Activated CD8-positive, alpha-beta memory T cell treated with anti-CD3 and anti-CD28 coated beads, Interleukin-2, amount 50 U/mL, for 1 hour (primary cell): Measurements from ENCODE around the gene GRN.
"Not testable (repeated sequence)": the region's sequence is repeated elsewhere in the genome, so short reads cannot be mapped to it uniquely, and the experiment has no call there.

Experiments
- DNase-seq: peaks from one replicate; pipeline ENCODE4 v3.0.0-alpha.2; 2020; ENCODE audit errors: extremely low read depth

The GRN gene

DNA sequence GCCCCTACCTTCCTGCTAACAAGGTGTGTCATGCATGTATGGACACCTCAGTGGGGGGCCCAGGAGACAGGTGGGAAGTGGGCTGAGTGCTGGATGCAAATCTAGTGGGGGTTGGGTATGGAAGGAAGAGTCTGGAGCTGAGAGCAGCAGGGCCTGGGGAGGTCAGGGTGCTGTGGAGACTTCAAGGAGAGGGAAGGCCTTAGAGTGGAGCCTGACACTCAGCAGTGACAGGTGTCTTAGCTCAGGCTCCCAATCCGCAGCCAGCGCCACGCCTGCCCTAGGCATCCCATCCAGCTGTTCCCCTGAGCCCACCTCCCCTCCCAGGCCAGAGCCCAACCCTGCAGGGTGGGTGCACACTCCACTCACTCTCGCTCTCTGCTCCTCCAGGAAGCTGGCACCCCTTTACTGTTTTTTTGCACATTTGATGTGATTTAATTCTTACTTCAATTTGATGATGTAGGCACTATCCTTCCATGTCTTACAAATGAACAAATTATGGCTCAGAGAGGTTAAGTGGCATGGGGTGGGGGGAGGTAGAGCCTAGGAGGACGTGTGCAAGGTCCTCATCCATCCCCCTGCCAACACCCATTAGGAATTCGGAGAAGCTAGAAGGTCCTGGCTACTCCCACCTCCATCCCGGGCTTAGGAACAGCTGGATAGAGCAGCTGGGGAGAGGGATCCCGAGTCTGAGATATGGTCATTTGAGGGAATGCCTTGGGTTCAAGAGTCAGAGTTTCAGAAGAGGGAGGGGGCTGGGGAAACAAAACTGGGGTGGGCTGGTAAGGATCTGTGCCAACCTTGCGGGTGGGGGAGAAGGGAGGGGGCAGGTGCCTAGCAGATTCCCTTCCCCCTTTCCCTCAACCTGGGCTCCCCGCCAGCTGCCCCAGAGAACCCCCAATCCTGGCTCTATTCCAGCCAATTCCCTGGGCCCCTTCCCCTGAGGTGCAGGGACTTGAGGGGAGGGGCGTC lies 16.5 kb downstream of the GRN start:
- no peak for DNase-seq

DNA sequence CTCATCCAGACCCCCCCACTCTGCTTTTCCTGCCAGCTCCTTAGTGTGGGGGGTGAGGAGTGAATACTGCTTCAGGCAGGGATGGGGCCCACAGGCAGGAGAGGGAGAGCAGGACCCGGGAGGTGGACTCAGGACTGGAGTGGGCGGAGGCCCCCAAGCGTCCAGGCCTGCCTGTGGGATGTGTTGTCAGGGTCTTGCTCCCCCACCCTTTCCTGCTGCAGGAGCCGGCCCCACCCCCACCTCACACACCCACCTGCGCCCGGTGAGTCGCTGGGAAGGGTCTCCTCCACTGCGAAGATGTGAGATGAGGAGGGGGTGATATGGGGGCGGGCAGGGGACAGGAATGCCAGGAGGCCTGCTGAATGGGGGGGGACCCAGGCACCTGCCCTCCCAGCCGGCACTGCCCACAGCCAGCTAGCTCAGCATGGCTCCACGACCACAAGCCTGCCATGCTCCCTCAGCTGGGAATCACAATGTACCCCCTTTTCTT lies 17.4 kb downstream of the GRN start:
- no peak for DNase-seq

DNA sequence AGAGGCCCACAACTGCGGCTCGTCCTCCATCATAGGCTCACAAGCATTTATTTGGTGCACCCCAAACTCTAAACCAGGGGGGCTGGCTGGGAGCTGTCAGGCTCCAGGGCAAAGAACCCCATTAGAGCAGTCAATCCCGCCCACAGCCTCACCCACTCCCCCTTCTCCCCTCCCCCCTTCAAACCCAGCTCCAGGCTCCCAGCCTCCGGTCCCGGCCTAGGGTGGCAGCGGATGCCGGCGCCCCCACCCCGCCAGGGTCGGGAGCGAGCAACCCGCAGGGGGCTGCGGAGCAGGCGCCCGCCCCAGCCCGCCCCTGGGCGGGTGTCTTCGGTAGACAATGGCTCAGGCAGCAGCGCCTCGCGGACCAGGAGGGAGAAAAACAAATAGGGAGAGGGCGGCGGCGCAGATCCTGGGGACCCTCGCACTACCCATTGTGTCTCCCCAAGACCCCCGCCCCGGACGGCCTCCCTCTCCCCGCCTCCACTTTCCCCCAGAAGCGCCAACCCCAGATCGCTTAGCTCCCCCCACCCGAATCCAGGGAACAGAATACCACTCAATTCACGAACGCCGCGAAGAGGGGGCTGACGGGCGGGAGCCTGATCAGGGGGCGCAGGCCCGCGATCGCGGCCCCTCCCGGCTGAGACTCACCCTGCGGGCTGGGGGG lies 18.0 kb downstream of the GRN start:
- DNase-seq = no peak

DNA sequence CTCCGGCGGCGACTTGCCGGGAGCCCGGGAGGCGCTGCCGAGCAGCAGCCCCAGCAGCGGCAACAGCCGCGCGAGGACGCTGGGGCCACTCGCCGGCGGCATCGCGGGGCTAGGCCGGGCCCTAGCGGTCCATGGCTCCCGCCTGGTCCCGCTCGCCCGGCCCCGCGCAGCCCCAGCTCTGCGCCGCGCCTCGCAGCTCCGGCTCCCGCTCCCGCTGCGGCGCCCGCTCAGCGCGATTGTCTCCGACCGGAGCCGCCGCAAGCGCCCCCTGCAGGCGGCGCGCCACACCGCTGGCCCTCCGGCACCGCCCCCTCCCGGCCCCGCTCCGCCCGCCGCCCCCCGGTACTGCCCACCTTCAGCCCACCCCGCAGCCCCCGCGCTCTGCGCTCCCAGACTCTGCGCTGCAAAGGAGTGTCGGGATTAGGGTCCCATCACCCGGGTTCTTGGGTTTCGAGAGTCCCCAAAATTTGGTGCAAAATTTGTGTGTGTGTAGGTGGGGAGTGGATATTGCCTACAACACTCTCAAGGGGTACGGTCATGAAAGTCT lies 18.6 kb downstream of the GRN start, which contains the start of gene FAM171A2:
TSS of gene FAM171A2 (minus strand) at position 241 of the 547 bp plus-strand sequence. CDS start at position 102, 139 bp downstream.
- DNase-seq = no peak

DNA sequence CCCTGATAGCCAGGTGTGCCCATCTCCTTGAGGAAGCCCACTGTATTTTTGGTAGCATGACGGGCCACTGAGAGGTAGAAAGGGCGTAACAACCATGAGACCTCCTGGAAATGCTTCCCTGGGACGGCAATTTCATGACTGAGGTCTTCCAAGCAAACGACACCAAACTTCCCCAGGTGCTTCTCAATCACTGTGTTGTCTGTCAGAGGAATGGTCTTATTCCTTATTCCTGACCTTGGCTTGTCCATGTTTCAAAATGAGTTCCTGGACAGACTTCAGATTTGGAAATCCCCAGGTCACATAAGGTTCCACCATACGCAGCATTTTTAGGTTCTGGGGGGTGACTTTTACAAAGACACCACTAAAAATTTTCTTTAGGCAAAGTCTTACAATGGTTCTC lies 19.9 kb downstream of the GRN start:
- not testable (repeated sequence) for DNase-seq

DNA sequence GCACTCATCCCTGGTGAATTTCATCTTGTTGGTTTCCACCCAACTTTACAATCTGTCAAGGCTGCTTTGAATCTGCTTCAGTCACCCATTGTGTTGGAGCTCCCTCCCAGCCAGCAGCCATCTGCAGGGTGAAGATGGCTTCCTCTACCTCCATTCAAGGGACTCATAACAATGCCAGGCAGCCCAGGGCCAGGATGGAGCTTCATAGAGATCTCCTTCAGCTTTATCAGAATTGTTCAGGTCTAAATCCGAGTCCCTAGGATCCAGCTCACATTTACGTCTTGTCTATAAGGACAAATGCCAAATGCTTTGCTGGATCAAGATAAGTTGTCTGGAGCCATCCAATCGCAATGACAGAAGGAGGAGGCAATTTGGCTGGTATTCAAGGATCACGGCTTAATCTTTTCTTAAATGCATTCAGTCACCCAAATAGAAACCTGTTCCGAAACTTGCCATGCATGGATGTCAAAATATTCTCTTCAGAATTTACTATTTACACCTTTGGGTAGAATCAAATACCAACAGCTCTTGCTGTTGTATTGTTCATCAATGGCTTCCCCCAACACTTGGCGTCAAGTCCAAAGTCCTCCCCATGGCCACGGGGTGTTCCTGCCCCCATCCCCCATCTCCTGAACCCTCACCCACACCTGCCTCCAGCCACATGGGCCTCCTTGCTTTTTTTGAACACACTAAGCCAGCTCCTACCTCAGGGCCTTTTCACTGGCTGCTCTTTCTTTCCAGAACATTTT lies 22.3 kb downstream of the GRN start:
- DNase-seq = no peak

DNA sequence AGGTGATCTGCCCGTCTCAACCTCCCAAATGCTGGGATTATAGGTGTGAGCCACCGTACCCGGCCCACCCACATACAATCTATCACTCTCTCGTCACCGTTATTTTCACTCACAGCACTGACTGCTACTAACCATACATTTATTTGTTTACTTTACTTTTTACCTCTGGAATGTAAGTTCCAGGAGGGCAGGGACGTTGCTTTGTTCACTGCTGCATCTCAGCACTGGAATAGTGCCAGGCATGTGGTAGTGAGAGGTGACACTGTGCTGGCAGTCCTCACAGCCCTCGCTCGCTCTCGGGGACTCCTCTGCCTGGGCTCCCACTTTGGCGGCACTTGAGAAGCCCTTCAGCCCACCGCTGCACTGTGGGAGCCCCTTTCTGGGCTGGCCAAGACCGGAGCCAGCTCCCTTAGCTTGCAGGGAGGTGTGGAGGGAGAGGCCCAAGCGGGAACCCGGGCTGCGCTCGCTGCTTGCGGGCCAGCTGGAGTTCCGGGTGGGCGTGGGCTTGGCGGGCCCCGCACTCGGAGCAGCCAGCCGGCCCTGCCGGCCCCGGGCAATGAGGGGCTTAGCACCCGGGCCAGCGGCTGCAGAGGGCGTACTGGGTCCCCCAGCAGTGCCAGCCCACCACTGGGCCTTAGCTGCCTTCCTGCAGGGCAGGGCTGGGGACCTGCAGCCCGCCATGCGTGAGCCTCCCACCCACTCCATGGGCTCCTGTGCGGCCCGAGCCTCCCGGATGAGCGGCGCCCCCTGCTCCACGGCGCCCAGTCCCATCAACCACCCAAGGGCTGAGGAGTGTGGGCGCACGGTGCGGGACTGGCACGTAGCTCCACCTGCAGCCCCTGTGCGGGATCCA lies 23.5 kb downstream of the GRN start:
- not testable (repeated sequence) for DNase-seq

DNA sequence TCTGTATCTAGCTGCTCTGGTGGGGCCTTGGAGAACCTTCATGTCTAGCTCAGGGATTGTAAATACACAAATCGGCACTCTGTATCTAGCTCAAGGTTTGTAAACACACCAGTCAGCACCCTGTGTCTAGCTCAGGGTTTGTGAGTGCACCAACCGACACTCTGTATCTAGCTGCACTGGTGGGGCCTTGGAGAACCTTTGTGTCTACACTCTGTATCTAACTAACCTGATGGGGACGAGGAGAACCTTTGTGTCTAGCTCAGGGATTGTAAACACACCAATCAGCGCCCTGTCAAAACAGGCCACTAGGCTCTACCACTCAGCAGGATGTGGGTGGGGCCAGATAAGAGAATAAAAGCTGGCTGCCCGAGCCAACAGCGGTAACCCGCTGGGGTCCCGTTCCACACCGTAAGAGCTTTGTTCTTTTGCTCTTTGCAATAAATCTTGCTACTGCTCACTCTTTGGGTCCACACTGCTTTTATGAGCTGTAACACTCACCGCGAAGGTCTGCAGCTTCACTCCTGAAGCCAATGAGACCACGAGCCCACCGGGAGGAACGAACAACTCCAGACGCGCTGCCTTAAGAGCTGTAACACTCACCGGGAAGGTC lies 24.4 kb downstream of the GRN start:
- DNase-seq = not testable (repeated sequence)

DNA sequence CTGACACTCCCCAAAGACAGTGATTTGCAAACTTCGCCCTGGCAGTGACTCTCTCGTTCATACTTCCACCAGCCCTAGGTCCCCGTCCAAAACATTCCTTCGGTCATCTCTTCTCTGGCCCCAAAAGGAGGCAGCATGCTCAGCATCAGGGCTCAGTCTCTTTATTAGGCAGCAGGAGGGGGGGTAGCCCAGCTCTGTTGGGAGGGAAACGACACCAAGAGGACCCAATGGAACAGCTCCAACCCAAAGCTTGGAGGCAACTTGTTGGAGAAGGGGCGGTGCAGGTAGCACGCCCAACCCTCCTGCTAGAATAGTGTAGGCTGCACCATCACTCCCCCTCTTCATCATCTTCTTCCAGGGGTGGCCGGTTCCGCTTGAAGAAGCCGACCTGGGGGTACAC lies 26.9 kb downstream of the GRN start:
- no peak for DNase-seq

DNA sequence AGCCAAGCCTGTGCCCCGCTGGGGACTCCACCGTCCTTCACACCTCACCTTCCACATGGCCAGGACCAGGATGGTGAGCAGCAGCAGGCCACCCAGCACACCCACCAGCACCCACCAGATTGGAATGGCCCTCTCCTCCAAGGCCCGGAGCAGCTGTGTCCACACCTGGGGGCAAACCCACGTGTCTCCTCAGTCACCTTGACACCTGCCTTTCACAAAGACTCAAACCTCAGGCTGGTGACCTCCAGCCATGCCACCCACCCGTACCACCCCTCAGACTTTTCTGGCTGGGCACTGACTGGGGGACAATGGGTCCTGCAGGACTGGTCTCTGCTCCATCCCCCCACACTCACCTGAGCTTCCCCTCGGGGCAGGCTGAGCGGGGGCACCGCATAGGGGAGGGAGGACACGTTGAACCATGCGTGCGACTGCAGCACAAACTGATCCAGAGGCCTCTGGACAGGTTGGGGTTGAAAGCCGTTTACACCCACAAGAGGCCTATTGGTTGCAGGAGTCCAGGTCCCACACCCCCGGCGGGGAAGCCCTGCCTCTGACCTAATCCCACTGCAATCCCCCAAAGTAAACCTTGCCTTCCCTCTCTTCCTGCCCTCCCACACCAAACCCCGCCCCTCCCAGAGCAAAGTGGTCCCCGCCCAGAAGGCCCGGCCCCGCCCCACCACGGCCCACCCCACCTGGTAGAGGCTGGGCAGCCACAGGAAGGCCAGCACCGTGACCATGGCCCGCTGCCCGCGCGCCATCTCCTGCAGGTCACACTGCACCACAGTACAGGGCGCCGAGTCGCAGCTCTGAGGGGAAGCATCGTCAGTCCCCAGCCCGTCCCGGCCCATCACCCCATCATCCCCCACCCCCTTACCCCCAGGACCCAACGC lies 29.4 kb downstream of the GRN start:
- DNase-seq = no peak

DNA sequence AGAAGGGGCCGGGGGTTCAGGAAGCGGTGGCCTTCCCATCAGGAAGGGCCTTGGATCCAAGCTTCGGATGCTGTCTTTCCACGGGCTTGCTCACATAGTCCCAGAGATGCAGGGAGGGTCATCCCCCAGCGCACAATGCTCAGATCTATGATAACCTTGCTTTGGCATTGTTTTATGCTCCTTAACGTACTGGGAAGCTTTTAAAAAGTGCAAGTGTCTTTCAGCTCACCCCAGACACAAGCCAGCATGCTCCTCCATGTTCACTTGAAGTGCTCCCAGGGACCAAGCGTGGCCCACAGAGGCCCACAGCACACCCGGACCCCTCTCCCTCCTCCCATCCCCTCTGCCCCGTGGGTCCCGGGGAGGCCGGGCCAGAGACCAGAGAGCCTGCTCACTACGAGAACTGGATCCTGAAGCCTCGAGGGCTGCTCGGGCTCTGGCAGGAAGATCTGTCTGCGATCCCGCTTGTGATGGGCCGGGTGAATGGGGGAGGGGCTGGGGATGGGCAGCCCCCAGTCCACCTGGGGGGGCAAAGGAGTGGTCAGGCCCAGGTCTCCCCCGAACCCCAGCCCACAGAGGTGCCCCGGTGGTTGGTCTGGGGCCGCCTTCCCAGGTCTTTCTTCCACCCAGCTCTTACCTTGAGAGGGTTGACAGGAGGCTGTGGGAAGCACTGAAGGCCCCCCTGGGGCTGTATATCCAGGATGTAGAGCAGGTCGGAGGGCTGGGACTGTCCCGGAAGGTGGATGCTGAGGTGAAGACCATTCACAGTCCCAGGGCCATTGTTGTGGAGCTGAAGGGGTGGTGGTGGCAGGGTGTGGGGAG lies 30.3 kb downstream of the GRN start:
- no peak for DNase-seq

DNA sequence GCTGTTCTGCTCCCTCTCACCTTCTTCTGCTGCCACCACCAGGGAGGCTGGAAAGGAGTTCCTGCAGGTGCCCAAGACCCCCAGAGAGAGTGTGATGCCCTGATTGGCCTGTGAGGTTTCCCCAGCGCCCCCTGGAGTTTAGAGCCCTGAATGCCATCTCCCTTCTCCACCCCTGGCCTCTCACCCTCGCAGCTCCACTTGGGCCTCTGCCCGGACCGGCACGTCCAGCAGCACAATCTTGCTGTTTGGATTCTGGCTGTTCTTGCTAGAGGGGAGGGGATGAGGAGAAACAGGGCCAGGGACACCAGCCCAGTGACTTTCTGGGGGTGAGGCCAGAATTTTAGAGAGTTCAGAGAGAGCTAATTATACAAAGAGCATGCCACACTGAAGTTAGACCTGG lies 31.0 kb downstream of the GRN start:
- DNase-seq = no peak

DNA sequence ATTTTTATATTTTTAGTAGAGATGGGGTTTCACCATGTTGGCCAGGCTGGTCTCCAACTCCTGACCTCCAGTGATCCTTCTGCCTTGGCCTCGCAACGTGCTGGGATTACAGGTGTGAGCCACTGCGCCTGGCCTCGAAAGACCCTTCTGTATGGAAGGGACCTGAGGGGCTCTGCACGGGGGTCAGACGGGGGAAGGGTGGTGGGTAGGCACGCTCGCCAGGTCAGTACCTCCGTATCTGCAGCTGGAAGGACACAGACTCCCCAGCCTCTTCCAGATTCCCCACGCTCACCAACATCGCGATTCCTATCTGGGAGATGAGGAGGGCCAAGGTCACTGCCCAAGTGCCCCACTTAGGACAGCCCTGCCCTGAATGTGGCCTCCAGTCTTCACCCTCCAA lies 31.7 kb downstream of the GRN start:
- DNase-seq = no peak

DNA sequence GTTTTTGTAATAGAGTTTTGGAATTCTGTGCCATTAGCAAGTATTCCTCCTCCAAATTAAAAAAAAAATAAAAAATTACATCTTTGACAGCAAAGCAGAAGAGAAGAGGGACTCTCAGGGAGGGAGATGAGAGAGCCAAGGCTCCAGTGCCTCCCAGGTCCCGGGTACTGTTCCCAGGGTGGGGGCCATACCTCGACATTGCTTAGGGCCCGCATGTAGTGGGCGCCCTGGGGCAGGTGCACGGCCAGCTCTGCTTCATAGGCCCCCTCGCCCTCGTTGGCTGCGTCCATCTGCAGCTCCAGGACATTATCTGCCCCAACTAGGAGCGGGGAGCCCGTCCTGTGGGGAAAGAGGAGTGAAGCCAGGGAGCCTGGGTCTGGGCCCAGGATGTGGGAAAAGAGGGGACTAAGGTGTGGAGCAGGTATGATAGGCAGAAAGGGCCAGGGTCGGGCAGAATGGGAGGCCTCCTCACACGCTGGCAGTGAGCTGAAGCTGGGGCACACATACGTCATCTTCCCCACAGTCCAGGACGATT lies 33.1 kb downstream of the GRN start:
- no peak for DNase-seq

DNA sequence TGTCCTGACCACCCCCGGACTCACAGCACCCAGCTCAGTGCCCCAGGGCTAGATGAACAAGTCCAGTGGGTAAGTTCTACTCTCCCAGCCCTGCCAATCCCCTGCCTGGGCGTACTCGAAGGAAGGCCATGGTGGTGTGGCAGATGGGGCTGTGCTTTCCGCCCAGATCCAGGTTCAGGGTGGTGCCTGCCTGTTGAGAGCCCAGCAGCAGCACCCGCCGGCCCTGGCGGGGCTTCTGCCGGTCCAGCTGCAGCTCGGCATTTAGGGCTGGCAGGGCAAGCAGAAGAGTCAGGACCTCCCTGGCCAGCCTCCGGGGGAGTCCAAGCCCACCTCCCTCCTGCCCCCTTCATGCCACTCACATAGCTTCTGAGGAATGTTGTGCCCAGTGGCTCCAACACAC lies 34.8 kb downstream of the GRN start:
- DNase-seq = no peak

DNA sequence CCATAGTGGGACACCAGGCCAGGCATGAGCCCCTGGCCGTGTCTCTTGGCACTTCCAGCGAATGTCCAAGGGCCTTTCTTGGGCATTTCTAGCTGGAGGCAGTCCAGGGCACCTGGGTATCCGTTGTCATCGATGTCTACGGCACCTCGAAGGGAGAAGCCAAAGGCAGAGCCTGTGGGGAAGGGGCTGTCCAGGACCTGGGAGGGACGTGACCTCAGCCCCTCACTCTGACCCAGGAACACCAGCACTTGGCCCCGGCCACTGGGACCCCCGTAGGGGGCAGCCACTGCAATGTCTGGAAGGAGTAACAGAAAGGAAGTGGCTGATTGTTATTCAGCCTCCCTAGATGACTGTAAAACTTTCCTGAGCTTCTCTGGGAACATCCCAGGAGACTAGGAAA lies 35.7 kb downstream of the GRN start:
- no peak for DNase-seq

DNA sequence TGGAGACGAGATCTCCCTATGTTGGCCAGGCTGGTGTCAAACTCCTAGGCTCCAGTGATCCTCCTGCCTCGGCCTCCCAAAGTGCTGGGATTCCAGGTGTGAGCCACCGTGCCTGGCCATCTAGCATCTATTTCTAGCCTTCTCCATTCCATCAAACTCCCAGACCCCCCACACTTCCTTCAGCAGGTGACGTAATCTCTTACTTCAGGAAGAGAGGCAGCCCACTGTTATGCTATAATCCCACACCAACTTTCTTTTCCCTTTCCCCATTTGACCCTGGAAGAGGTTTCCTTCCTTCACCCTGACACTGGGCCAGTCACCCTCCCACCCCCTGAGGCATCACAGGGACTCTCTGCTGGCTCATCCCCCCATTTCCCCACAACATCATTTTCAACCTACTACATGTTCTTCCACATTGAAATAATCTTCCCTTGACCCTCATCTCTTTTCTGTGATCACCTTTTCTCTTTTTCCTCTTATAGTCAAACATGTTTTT lies 36.8 kb downstream of the GRN start:
- DNase-seq = no peak

DNA sequence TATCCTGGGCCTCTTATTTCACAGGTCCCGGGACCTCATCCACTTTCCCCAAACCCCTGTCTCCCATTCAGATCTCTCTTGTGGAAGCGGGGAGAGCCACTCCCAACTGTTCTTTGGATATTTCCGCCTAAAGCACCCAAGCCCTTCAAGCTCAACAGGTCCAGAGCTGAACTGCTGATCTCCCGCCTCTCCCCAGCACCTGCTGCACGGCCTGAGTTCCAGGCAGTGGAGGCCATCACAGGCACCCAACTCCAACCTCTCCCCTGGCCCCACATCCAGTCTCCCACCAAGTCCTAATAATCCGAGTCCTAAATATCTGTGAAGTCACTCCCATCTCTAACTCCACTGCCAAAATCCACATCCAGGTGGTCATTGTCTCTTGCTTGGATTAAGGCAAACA lies 37.8 kb downstream of the GRN start:
- no peak for DNase-seq
